ENCODE measurements around the gene VPS41.

DNA sequence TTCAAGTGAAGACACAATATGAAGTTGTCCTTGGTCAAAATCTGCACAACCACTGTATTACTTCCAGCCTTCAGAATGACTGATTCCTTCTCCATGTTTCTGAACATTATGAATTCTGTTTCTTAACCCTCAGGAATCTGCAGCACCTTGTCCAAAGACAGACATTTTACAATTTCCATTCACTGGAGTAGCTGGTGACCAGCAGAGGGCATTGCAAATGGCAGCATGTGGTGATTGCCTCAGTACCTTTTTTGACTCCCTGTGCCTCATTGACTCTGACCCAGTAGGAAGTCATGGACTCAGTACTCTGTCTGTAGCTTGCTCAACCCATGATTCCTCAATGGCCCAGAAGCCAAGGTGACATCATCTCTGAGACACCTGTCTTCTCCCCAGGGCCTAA lies 879 bp upstream of the VPS41 start:
- TF ChIP-seq RXRA (IDR thresholded peaks at IDR 0.05): no peak
- TF ChIP-seq, protein P1, sequence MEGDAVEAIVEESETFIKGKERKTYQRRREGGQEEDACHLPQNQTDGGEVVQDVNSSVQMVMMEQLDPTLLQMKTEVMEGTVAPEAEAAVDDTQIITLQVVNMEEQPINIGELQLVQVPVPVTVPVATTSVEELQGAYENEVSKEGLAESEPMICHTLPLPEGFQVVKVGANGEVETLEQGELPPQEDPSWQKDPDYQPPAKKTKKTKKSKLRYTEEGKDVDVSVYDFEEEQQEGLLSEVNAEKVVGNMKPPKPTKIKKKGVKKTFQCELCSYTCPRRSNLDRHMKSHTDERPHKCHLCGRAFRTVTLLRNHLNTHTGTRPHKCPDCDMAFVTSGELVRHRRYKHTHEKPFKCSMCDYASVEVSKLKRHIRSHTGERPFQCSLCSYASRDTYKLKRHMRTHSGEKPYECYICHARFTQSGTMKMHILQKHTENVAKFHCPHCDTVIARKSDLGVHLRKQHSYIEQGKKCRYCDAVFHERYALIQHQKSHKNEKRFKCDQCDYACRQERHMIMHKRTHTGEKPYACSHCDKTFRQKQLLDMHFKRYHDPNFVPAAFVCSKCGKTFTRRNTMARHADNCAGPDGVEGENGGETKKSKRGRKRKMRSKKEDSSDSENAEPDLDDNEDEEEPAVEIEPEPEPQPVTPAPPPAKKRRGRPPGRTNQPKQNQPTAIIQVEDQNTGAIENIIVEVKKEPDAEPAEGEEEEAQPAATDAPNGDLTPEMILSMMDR (IDR thresholded peaks at IDR 0.05; ENCODE audit: low read depth, low read length, missing input control): no peak
- TF ChIP-seq, protein P2, sequence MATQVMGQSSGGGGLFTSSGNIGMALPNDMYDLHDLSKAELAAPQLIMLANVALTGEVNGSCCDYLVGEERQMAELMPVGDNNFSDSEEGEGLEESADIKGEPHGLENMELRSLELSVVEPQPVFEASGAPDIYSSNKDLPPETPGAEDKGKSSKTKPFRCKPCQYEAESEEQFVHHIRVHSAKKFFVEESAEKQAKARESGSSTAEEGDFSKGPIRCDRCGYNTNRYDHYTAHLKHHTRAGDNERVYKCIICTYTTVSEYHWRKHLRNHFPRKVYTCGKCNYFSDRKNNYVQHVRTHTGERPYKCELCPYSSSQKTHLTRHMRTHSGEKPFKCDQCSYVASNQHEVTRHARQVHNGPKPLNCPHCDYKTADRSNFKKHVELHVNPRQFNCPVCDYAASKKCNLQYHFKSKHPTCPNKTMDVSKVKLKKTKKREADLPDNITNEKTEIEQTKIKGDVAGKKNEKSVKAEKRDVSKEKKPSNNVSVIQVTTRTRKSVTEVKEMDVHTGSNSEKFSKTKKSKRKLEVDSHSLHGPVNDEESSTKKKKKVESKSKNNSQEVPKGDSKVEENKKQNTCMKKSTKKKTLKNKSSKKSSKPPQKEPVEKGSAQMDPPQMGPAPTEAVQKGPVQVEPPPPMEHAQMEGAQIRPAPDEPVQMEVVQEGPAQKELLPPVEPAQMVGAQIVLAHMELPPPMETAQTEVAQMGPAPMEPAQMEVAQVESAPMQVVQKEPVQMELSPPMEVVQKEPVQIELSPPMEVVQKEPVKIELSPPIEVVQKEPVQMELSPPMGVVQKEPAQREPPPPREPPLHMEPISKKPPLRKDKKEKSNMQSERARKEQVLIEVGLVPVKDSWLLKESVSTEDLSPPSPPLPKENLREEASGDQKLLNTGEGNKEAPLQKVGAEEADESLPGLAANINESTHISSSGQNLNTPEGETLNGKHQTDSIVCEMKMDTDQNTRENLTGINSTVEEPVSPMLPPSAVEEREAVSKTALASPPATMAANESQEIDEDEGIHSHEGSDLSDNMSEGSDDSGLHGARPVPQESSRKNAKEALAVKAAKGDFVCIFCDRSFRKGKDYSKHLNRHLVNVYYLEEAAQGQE (IDR thresholded peaks at IDR 0.05): no peak
- TF ChIP-seq JUND (IDR thresholded peaks at IDR 0.05): no peak
- no peak for TF ChIP-seq TAF1 (conservative IDR thresholded peaks at IDR 0.05)
- no peak for TF ChIP-seq YY1 (IDR thresholded peaks at IDR 0.05)

Data from liver (tissue), 3 donors.